ENCODE measurements around the gene MCM5. TPM values are rescaled to one million over a fixed set of nuclear protein-coding genes. Genes with fewer than 3 reads are reported as not detected.

The MCM5 gene
- total RNA-seq, 1 experiment from 2014 or later, result 177 TPM

DNA sequence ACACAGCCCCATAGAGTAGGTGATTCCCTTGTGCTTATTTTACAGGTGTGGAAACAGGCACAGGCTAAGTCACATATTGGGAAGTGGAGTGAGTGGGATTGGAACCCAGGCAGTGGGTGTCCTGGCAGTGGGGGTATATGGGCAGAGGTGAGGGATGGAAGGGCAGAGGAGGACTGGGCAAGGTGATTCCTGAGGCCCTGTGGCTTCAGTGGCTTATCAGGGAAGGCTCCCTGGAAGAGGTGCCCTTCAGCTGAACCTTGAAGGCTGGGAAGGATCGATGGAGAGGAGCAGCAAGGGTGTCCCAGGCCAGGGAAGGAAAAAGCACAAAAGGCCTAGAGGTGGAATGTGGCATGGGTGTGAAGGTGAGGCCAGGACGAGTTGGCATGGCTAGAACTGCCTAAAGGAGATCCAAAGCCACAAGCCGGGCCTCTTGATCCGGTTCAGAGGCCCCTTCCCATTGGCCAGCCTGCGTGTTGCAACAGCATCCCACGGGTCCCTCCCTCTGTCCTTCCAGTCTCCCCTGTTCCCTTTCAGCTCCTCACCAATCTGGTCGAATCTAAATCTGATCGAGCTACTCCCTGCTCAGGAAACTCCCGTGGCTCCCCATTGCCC lies 41.7 kb downstream of the MCM5 start:
- in situ Hi-C loops (cut with HindIII; ENCODE audit: low pct_unique_long_range_greater_than_20kb, low sequenced_read_pairs), result no loop called here
- DNase-seq (ENCODE audit: low read depth), result no peak

DNA sequence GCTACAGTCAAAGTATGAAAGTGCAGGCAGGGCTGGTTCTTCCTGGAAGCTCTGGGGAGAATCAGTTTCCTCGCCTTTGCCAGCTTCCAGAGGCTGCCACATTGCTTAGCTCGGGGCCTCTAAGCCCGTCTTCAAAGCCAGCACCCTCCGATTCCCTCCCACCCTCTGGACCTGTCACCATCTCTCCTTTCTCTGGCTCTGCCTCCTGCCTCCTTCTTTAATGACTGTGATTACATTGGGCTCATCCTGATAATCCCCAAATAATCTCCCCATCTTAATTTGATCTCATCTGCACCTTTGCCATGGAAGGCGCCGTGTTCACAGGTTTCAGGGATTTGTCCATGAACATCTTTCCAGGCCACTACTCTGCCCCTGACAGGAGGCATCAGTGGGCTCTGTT lies 42.5 kb downstream of the MCM5 start:
- no peak for DNase-seq (ENCODE audit: low read depth)
- in situ Hi-C loops (cut with HindIII; ENCODE audit: low pct_unique_long_range_greater_than_20kb, low sequenced_read_pairs), result no loop called here

DNA sequence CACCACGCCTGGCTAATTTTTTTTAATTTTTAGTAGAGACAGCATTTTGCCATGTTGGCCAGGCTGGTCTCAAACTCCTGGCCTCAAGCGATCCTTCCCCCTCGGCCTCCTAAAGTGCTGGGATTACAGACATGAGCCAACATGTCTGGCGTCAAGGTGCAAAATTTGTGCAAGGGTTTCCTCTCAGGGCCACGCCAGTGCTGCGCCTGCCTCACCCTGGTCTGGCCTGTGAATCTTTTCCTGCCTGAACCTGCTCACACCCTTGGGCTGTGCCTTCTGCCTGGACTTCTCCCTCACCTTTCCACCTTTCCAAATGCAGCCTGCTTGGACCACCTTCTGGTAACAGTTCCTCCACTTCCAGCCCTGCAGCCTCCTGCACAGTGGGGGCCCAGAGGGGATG lies 43.4 kb downstream of the MCM5 start:
- DNase-seq (ENCODE audit: low read depth), result no peak
- in situ Hi-C loops (cut with HindIII; ENCODE audit: low pct_unique_long_range_greater_than_20kb, low sequenced_read_pairs), result no loop called here

DNA sequence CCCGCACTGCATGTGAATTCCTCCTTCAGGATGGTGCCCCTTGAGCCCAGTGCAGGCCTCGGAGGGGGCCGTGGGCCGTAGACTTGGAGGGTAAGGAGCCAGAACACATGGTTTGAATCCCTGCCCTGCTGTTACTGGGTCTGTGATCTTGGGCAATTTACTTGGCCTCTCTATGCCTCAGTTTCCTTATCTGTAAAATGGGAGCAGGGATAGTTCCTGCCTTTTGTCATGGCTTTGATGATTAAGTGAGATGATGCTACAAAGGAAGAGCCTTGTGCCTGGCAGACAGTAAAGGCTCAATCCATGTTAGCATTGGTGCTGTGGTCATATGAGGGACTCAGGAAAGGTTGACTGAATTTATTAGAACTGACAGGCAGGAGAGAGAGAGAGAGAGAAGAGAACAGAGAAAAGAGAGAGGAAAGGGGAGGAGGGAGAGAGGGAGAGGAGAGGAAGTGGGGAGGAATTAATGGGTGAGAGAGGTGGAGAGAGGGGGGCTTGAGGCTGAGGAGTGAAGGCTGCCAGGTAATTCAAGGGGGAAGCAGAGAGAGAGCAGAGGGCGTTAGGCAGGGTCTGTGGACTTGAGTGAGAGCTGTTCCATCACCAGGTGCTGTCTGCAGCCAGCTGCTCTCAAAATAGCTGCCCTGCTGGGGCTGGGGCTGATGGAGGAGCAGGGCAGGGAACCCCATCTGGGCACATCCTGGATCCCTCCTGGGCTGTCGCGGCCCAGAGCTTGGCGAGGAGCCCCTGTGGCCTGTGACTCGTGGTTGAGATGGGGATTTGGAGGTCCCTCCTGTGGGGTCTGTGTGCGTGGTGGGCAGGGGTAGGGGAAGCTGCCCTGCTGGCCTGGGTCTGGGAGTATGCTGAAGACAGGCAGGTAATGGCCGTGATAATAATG lies 44.1 kb downstream of the MCM5 start:
- in situ Hi-C loops (cut with HindIII; ENCODE audit: low pct_unique_long_range_greater_than_20kb, low sequenced_read_pairs), result no loop called here
- no peak for DNase-seq (ENCODE audit: low read depth)

DNA sequence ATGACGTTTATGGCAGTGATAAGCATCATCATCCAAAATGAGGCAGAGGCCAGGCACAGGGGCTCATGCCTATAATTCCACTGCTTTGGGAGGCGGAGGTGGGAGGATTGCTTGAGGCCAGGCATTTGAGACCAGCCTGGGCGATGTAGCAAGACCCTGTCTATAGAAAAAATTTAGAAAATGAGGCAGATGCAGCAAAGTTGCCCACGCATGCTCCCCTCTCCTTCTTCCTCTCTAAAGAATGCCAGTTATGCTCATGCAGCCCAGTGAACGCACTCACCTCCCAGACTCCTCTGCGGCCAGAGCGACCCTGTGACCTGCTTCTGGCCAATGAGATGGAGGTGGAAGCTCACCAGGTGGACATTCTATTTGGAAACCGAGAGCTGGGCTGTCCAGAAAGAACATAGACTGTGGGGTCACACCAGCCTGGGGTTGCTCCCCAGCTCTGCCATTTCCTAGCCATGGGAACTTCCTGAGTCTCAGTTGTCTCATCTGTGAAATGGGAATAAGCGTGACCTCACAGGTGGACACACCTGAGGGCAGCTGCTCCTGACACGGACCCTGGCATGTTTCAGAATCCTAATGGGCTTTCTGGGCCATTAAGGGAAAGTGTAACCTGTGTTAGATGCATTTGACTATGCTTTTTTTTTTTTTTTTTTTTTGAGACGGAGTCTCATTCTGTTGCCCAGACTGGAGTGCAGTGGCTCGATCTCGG lies 44.9 kb downstream of the MCM5 start:
- in situ Hi-C loops (cut with HindIII; ENCODE audit: low pct_unique_long_range_greater_than_20kb, low sequenced_read_pairs), result no loop called here
- no peak for DNase-seq (ENCODE audit: low read depth)

DNA sequence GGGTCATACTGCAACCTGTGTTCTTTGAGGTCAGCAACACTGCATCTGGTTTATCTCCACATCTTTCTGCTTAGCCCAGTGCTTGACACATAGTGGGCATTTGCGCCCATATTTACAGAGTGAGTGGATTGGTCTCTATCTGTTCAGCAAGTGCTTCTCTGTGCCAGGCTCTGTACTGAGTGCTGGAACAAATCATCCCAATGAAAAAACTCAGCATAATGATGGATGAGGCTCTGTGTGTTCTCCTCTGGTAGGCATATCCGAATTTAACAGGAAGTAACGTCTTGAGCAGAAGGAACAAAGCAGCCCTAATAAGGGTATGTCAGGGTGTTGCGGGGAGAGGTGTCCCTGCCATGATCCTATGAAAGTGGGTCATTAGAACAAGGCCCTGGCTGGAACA lies 46.0 kb downstream of the MCM5 start:
- no peak for DNase-seq (ENCODE audit: low read depth)
- in situ Hi-C loops (cut with HindIII; ENCODE audit: low pct_unique_long_range_greater_than_20kb, low sequenced_read_pairs), result no loop called here

GRCh38 chr22:35446365-35446764 lies 46.4 kb downstream of the MCM5 start:
- DNase-seq (ENCODE audit: low read depth), result peak; percentile 88
- in situ Hi-C loops (cut with HindIII; ENCODE audit: low pct_unique_long_range_greater_than_20kb, low sequenced_read_pairs), result no loop called here

- DNase-seq (ENCODE audit: low read depth), result no peak
- in situ Hi-C loops (cut with HindIII; ENCODE audit: low pct_unique_long_range_greater_than_20kb, low sequenced_read_pairs), result no loop called here
Measured at GRCh38 chr22:35448523-35448922, 48.6 kb downstream of the MCM5 start.

DNA sequence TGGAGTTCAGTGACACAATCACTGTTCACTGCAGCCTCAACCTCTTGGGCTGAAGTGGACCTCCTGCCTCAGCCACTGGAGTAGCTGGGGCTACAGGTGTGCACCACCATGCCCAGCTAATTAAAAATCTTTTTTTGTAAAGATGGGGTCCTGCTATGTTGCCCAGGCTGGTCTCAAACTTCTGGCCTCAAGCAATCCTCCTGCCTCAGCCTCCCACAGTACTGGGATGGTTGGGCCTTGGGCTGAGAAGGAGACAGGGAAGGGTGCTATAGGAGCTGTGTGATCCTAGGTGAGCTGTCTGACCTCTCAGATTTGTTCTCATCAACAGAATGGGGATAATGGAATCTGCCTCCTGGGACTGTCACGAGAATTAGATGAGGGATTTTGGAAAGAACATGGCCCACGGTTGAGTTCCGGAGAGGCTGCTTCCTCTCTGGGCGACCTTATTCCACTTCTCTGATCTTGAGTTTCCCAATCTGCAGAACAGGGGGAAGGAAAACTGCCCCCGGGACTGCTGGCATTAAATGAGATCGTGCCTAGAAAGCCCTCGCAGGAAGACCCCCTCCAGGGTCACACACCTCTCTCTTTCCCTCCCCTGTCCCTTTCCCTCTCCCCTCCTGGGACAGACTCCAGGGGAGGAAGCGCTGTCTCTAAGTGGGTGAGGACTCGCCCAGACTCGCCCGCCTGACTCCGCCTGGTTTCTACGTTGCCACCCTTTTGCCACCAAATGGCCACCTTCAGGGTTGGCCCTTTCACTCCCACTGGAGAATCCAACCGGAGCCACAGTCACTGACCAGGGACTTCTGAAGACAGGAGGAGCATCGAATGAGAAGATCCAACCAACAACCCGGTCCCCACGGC lies 50.1 kb downstream of the MCM5 start:
- no peak for DNase-seq (ENCODE audit: low read depth)
- in situ Hi-C loops (cut with HindIII; ENCODE audit: low pct_unique_long_range_greater_than_20kb, low sequenced_read_pairs), result no loop called here

- no peak for DNase-seq (ENCODE audit: low read depth)
- in situ Hi-C loops (cut with HindIII; ENCODE audit: low pct_unique_long_range_greater_than_20kb, low sequenced_read_pairs), result no loop called here
Measured at GRCh38 chr22:35450824-35451569, 51.1 kb downstream of the MCM5 start.

DNA sequence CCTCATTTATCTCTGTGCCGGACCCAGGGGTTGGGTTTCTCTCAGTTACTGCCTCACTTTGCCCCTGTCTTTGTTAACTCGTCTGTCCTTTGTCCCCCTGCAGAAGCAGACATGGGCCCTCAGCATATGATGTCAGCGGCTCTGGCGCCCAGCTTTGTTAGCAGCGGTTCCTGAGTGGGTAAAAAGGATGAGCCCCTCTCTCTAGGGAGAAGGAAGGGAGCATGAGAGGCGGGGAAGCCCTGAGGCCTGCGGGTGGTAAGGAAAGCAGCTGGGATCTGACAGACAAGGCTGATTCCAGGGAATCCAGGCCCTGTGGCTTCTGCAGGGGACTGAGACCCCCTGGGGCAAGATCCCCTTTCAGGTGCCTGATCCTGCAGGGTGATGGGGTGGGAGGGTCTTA lies 51.7 kb downstream of the MCM5 start:
- in situ Hi-C loops (cut with HindIII; ENCODE audit: low pct_unique_long_range_greater_than_20kb, low sequenced_read_pairs), result no loop called here

DNA sequence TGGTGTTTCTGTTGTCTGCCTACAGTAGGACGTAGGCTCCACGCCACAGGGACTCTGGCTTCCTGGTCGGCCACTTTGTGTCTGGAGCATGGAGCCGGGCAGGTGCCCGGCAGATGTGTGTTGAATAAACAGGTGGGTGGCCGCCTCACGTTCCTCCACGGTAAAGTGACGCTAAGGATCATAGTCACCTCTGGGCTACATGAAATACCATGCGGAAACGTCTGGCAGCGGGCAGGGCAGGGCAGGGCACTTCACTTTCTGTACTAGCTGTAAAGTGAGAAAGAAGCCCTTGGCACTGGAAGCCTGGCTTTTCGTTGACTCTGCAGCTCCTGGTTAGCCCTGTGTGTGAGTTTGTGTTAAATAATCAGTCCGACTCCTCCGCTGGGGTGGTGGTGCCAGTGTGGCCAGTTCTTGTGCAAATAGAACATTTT lies 52.4 kb downstream of the MCM5 start:
- DNase-seq (ENCODE audit: low read depth), result no peak
- in situ Hi-C loops (cut with HindIII; ENCODE audit: low pct_unique_long_range_greater_than_20kb, low sequenced_read_pairs), result no loop called here

More for the DNA sequence above, 51.7 kb downstream of the MCM5 start:
- DNase-seq (ENCODE audit: low read depth), result no peak

GRCh38 chr22:35452810-35453743 lies 53.1 kb downstream of the MCM5 start:
- no peak for DNase-seq (ENCODE audit: low read depth)
- in situ Hi-C loops (cut with HindIII; ENCODE audit: low pct_unique_long_range_greater_than_20kb, low sequenced_read_pairs), result no loop called here

- in situ Hi-C loops (cut with HindIII; ENCODE audit: low pct_unique_long_range_greater_than_20kb, low sequenced_read_pairs), result no loop called here
- no peak for DNase-seq (ENCODE audit: low read depth)
Measured at GRCh38 chr22:35454416-35455054, 54.6 kb downstream of the MCM5 start.

- in situ Hi-C loops (cut with HindIII; ENCODE audit: low pct_unique_long_range_greater_than_20kb, low sequenced_read_pairs), result no loop called here
- no peak for DNase-seq (ENCODE audit: low read depth)
Measured at GRCh38 chr22:35455529-35455928, 55.6 kb downstream of the MCM5 start.

DNA sequence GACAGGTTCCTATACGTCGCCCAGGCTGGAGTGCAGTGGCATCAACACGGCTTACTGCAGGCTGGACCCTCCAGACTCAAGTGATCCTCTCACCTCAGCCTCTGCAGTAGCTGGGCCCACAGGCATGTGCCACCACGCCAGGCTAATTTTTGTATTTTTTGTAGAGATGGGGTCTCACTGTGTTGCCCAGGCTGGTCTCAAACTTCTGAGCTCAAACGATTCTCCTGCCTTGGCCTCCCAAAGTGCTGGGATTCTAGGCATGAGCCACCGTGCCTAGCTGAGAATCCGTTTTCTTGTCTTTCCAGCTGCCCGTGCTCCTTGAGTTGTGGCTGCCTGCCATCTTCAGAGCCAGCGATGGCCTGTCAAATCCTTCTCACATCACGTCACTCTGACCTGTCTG lies 56.8 kb downstream of the MCM5 start:
- in situ Hi-C loops (cut with HindIII; ENCODE audit: low pct_unique_long_range_greater_than_20kb, low sequenced_read_pairs), result no loop called here

More for the DNA sequence above, 56.8 kb downstream of the MCM5 start:
- DNase-seq (ENCODE audit: low read depth), result no peak
